GM21786 (cell line): ENCODE results near the gene DCAF4.
"Not testable (repeated sequence)": the region's sequence is repeated elsewhere in the genome, so short reads cannot be mapped to it uniquely, and the experiment has no call there.

Source experiments
- ATAC-seq: cut with Tn5 transposase; IDR thresholded peaks from one replicate; pipeline ENCODE4 v1.9.1; 2021; ENCODE audit not compliant: unreplicated experiment

Gene DCAF4

DNA sequence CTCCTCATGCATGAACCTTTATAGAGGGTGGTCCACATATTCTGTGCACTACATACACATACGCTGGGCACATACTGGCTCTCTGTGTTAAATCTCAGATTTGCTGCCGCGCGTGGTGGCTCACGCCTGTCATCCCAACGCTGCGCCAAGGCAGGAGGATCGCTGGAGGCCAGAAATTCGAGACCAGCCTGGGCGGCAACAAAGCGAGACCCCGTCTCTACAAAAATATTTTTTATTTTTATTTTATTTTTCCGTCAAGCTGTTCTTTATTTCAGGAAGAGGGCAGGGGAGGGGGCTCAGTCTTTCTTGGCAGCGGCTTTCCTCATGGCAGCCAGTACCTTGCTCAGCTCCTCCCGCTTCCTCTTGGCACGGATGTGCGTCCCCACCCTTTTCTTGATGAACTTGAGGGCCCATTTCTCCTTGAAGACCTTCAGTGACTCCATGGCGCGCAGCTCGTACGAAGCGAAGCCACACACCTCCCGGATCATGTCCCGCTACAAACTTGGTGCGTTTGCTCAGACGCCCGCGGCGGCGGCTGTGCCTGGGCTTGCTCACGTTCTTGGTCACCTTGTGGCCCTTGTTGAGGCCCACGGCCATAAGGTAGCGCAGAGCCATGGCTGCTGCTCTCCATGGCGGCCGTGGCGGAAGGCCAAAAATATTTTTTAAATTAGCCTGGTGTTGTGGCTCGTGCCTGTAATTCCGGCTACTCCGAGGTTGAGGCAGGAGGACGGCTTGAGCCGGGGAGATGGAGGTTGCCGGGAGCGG, 3.2 kb downstream of the DCAF4 start:
- ATAC-seq: no peak

DNA sequence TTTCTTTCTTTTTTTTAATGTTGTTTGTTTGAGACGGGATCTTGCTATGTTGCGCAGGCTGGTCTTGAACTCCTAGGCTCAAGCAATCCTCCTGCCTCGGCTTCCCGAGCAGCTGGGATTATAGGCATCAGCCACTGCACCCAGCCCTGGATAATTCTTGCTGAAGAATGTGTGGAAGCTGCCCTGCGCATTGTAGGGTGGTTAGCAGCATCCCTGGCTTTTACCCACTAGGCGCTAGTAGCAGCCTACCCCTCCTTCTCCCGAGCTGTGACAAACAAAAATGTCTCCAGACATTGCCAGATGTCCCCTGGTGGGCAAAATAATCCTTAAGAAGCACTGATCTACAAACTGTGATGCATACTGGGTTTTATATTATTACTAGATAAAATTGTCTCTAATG, 6.6 kb downstream of the DCAF4 start:
- no peak for ATAC-seq

- ATAC-seq: no peak
Observed at GRCh38 chr14:72939630-72940029, 13.4 kb downstream of the DCAF4 start.

- ATAC-seq: no peak
Observed at GRCh38 chr14:72941286-72941985, 15.2 kb downstream of the DCAF4 start.

GRCh38 chr14:72942934-72943333, 16.7 kb downstream of the DCAF4 start:
- ATAC-seq: no peak

GRCh38 chr14:72943876-72944430, 17.7 kb downstream of the DCAF4 start:
- ATAC-seq: no peak

DNA sequence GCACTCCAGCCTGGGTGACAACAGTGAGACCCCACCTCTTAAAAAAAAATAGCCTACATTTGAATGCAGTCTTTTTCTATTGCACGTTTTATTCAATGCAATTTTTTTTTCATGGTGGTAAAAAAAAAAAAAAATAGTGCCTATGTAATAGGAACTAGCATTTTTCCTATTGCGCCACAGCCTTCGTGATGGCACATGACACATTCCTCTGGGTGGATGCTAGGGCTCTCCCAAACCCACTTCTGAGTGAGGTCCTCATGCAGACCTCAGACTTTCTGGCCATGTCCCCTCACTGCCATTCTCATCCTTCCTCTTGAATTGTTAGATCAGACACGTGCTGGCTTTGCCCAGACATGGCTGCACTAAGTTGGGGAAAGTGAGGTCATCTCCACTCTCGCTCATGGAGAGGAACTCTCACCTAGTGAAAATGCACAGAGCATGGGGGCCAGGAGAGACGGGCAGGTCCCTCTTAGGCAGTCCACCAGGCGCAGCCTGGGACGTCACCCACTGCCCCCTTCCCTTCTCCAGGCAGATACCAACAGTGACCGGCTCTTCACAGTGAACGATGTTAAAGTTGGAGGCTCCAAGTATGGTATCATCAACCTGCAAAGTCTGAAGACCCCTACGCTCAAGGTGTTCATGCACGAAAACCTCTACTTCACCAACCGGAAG, 19.2 kb downstream of the DCAF4 start:
- no peak for ATAC-seq

DNA sequence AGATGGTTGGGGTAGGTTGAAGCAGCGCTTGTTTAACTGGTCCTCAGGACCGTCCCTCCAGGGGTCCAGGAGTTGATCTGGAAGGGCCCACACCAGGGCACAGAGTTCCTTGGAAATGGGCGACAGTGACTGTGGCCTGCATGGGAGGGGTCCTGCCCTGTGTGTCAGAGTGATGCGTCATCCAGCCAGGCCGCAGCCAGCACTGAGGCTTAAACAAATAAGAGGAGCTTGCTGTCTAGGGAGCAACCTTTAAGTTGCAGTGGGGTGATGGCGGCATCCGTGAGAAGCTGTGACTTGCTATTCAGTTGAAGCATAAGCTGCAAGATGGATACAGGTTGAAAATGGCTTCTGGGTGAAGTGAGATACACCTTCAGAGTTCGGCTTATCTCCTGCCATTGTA, 20.2 kb downstream of the DCAF4 start:
- ATAC-seq: no peak

DNA sequence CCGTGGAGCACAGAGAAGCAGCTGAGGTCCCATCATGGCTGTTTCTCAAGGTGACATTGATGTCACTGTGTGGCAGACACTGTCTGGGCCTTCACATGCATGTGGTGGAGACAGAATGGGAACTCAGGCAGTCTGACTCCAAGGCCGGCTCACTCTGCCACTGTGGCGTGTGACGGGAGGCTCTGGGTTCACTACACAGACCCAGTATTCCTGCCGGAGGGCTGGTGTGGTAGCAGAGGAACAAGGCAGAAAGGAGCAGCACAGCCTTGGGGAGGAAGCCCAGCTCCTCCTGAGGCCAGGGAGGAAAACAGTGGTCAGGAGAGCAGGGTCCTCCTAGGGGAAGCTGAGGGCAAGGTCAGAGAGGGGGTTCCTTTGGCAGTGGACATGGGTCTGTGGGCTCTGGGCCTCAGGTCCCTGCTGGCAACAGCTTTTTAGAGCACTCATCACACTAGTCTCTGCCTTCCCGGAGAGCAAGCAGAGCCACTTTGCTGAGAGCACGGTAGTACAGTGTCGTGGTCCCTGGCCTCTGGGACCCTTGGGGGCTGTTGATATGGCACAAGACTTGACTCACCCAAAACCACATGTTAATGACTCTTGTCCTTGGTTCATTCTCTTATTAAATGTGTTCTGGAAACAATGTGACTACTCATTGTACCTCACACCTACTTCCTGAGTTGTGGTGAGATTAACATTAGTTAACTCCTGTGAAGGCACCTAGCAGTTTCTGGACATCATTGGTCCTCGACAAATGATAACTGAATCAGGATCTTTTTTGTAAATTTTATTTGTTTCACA, 21.3 kb downstream of the DCAF4 start:
- ATAC-seq: no peak

GRCh38 chr14:72948481-72949138, 22.3 kb downstream of the DCAF4 start:
- ATAC-seq: no peak

DNA sequence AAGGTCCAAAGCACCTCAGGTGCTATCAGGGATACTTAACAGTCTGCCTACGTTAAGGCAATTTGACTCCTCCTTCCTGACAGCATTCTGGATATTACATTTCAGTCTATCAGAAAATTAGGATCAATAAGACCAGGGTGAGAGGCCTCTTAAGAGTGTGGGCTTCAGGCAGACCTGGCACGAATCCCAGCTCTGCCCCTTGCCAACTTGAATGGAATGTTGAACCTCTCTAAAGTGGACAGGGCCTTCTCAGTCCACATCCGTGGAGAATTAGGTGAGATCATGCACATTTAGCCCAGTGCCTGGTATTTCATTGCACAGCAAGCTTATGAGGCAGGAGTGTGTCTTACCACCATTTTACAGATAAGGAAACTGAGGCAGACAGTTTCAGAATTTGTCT, 25.9 kb downstream of the DCAF4 start:
- ATAC-seq: no peak

DNA sequence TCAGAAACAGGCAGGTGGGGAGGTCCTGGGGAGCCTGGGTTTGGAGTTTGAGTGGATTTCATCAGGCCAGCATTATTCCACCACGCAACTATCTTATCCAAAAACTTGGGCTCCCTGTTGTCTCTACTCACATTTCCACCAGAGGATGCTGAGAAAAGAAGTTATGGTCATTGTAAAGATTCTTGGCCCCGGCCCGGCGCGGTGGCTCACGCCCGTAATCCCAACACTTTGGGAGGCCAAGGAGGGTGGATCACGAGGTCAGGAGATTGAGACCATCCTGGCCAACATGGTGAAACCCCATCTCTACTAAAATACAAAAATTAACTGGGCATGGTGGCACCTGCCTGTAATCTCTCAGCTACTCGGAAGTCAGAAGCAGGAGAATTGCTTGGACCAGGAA, 30.5 kb downstream of the DCAF4 start:
- not testable (repeated sequence) for ATAC-seq

- no peak for ATAC-seq
Observed at GRCh38 chr14:72957213-72957612, 30.9 kb downstream of the DCAF4 start.

- no peak for ATAC-seq
Observed at GRCh38 chr14:72958548-72958947, 32.3 kb downstream of the DCAF4 start.

GRCh38 chr14:72961016-72961415, 34.8 kb downstream of the DCAF4 start:
- not testable (repeated sequence) for ATAC-seq

- ATAC-seq: no peak
Observed at GRCh38 chr14:72961579-72962335, 35.5 kb downstream of the DCAF4 start.

- not testable (repeated sequence) for ATAC-seq
Observed at GRCh38 chr14:72962336-72962754, 36.1 kb downstream of the DCAF4 start.

DNA sequence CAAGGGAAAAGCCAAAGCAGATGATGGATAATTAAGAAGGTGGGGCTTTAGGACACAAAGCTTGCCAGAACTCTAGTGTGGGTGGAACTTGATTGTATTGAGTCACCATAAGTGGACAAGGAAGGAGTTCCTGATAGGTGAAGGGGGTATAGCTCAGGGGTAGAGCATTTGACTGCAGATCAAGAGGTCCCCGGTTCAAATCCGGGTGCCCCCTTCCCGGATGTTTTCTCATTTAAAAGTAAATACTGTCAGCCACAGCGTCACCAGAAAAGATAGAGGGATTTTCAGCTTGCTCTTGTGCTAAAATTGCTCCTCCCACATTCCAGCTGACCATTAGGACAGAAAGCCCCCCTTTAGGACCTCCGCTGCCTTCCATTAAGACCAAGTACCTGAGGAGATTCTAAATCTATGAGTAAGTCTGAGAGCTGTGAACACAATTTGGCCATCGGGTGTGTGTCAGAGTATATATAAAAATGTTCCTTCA, 36.6 kb downstream of the DCAF4 start:
- ATAC-seq: no peak

DNA sequence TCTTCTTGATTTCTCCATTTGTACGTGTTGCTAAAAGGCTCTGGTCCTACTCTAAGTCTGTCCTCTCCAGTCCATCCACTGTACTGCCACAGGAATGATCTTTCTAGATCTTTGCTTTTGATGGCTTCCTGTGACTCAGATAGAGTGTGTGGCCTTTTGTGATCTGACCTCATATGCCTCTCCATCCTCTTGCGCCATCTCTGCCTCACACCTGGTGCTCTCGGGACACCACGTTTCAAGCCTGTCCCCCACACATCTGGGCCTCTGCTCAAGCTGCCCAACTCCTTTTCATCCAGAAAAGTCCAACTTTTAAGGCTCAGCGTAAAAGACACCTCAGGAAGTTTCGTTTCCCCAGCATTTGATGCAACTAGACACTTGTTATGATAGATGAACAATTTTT, 39.0 kb downstream of the DCAF4 start:
- no peak for ATAC-seq
